GM12873 (cell line): Measurements from ENCODE around the gene FAR2.

Experiments
- CTCF ChIP-seq: IDR thresholded peaks from 2 replicates; pipeline ENCODE4 v1.5.1; 2012; ENCODE audit warnings: low read depth, mild to moderate bottlenecking, moderate library complexity, low read length, control low read depth; ENCODE audit not compliant: insufficient read depth; ENCODE audit errors: missing control alignments

Gene FAR2

GRCh38 chr12:29148911-29149690 is at the start of gene FAR2:
FAR2 (plus strand) TSS chr12:29149278; CDS start chr12:29270450, 121,172 bp downstream.
- no peak for TF ChIP-seq CTCF

GRCh38 chr12:29102741-29103140 is 46.3 kb upstream of the FAR2 start:
- TF ChIP-seq CTCF = no peak

- TF ChIP-seq CTCF = no peak
Measured at GRCh38 chr12:29103539-29103974, 45.5 kb upstream of the FAR2 start.

- no peak for TF ChIP-seq CTCF
Measured at GRCh38 chr12:29104516-29104915, 44.6 kb upstream of the FAR2 start.

GRCh38 chr12:29110506-29111442 is 38.3 kb upstream of the FAR2 start:
- no peak for TF ChIP-seq CTCF

- TF ChIP-seq CTCF = no peak
Measured at GRCh38 chr12:29113101-29113500, 36.0 kb upstream of the FAR2 start.

- no peak for TF ChIP-seq CTCF
Measured at GRCh38 chr12:29116414-29116813, 32.7 kb upstream of the FAR2 start.
